GM18499 (cell line): Measurements from ENCODE around the gene CCNC.
"Not testable (repeated sequence)": the region's sequence is repeated elsewhere in the genome, so short reads cannot be mapped to it uniquely, and the experiment has no call there.

Experiments
- ATAC-seq: cut with Tn5 transposase; IDR thresholded peaks from one replicate; pipeline ENCODE4 v1.9.1; 2021; ENCODE audit warnings: moderate number of reproducible peaks; ENCODE audit not compliant: insufficient read depth, unreplicated experiment

CCNC gene

DNA sequence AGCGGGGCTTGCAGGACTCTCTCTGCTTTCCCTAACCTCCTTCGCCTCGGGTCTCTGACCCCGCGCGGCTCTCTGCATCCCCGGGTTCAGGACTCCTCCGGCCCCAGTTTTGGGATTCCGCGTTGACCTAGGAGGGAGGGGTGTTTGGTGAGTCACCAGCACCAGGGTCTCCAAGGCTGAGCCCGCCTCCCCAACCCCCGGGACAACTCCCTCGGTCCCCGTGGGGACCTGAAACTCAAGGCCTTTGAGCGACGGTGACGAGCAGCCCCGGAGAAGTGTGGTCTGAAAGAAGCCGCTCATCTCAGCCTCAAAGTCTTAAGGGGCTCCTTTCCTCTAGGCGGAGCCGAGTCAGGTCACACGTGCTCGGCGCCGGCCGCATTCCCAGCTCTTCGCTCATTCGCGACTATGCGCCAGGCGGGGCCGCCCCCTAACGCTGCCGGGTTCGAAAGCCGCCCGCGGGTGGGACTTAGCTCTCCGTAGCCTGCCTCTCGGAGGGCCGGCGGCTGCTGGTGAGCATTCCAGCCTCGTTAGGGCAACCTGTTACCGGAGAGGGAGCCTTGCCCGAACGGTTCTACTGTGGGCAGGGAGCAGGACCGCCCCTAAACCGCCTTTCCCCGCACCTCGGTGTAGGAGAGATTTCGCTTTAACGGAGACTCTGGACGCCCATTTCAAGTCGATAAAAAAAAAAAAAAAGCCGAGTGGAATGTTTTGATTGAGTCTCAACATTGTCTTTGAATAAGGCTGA is 35.1 kb upstream of the CCNC start:
- no peak for ATAC-seq

DNA sequence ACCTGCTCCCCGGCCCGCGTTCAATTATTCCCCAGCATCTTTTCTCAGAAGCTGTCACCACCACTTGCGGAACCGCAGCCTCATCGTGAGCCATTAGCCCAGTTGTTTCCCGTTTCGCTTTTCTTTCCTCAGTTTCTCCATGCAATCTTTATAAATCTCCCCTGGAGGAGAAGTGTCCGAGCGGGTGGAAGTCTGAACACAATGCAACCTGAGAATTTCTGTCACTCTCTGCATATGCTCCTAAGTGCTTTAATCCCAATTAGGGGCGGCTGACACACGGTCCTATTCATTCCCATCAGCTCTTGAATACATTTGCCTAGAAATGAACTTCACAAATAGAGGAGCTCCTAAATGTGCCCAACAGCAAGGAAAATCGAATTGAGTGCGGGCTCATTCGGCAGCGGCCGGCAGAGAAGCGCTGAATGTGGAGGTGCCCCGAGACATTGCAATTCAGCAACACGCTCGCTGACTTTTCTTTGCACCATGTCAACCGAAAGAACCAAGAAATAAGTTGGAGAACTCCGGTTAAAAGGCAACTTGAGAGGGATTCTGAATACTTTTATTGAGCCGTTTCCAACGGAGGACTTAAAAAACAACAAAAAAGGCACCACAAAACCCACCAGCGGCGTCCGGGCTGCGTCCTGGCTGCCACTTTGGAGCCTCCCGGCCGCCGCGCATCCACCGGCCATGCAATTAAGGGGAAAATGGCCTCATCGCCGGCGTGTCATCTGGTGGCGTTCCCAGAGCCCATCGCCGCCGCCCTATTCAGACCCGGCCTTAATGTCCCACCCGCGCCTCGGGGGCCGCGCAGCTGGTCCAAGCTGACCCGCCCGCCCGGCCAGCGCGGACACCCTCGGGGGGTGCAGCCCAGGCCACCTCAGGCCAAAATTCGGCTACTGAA is 34.3 kb upstream of the CCNC start:
- no peak for ATAC-seq

DNA sequence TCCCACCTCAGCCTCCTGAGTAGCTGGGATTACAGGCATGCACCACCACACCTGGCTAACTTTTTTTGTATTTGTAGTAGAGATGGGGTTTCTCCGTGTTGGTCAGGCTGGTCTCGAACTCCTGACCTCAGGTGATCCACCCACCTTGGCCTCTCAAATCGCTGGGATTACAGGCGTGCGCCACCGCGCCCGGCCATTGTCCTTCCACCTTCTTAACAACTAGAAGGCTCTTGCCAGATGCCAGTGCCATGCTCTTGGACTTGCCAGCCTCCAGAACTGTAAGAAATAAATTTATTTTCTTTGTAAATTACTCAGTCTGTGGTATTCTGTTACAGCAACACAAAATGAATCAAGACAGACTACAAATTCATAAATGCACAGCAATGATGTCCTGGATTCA is 26.2 kb upstream of the CCNC start:
- ATAC-seq, result not testable (repeated sequence)

DNA sequence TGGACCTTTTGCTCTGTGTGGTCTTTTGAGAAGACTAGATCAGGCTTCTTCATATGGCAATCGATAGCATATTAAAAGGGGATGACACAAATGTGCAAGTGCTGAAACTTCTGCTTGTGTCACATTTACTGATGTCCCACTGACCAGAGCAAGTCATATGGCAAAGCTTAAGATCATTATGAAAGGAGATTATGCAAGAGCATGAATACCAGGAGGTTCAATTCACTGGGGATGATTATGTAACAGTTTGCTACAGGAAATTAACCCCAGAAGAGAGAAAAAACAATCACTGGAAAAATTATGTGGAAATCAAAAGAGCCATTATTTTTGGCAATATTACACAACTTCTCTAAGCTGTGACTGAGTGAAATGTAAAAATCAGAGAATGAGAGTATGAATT is 24.4 kb upstream of the CCNC start:
- ATAC-seq, result no peak

DNA sequence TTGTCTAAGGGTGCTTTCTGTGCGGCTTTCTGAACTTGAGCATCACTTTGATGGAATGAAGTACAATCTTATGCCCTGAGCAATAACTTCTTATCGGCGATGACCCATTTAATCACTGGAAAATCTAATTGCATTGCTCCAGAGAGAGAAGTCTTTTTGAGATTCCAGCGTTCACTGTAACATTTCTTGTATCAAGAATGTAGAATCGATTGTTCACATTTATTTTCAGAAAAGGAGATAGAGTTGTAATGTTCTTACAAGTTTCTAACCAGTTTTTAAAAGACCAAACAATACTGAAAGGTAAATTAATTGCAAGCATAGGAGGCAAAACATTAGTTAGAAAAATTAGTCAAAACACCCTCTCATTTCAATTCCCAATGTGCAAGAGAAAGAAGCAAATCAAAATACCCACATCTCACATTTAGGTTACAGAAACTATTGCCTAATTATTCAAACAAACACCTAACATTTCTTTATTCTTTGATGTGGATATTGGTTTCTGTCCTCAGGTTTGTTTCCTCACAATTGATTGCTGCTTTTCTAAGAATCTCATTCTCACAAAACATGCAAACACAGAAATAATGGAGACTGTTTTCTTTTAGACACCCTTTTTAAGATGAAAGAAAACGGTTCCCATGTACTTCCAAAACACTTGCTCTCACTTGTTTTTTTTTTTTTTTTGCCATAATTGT is 23.4 kb upstream of the CCNC start:
- no peak for ATAC-seq

DNA sequence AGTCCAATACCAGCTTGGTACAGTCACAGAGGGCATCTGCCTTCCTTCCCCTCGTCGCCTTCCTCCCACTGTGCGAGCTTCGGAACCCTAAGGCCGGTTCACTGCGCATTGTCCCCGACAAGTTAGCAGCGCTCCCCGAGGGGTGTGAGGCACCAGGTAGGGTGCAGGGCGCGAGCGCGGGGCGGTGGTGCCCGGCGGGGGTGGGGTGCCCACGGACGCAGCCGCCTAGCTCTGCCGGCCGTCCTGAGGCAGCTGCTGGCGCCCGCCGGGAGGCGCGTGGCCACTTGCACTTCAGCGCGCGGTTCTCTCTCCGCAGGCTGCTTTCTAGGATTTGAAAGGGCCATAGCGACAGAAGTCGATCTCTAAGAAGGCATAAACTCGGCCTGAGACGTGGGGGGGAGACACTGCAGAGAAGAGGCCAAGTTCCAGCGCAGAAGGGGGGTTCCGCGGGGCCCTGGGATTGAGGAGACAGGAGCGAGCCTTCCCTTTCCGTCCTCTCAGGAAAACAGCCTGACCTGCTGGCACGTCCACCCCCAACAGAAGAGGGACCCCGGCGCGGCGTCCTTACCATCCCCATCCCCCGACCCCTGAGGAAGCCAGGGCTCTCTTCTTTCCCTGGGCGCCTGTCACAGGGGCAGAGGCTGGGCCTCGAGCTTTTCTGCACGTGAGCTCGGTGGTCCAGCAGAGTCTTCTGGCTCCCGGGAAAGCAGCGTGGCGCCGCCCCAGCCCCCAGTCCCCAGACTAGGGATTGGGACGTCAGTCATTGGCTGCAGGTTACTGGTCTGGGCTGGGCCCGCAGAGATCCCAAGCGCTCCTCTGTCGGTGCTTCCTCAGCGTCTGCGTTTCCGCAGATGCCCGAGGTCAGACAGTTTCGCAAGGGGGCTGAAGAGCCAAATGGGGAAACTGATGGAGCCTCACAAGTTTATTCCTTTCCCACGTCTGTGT is 22.5 kb upstream of the CCNC start:
- ATAC-seq, result no peak

DNA sequence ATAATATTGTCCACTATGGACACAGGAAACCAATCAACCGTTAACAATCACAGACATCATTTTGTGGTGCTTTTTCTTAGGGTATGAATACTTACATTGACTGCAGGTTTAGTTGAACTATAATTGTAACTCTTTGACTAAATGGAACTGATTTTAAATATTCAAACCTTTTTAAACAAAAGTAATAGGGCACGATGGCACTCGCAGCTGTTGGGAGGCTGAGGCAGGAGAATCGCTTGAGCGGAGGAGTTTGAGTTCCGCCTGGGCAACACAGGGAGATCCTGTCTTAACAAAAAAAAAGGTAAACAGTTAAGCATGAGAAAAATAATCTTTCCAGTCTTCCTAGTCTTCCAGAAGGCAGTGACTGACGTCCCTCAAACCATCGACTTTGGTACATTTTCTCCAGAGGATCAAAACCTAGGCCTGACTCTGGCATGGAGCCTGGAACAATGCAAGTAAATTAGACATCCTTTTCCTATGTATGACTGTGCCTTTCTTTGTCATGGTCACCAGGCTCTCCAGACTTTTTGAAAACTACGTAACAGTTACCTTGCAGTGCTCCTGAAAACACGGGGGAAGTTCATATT is 21.5 kb upstream of the CCNC start:
- ATAC-seq, result no peak

DNA sequence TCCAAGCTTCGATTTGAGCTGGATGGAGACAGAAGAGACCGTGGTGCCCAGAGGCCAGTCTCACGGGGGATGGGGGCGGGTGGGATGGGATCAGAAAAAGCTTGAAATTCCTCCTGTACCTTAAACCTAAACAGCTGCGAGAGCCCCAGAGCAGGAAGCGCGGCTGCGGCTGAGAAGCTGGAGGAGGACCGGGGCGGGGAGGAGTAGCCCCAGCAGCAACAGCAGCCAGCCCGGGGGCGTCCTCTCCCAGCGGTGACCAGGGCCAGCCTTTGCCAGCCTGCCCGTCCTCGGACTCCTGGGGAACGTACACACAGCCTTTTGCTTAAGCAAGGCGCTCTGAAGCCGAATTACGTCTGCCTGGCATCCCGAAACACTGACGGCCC is 20.8 kb upstream of the CCNC start:
- no peak for ATAC-seq

DNA sequence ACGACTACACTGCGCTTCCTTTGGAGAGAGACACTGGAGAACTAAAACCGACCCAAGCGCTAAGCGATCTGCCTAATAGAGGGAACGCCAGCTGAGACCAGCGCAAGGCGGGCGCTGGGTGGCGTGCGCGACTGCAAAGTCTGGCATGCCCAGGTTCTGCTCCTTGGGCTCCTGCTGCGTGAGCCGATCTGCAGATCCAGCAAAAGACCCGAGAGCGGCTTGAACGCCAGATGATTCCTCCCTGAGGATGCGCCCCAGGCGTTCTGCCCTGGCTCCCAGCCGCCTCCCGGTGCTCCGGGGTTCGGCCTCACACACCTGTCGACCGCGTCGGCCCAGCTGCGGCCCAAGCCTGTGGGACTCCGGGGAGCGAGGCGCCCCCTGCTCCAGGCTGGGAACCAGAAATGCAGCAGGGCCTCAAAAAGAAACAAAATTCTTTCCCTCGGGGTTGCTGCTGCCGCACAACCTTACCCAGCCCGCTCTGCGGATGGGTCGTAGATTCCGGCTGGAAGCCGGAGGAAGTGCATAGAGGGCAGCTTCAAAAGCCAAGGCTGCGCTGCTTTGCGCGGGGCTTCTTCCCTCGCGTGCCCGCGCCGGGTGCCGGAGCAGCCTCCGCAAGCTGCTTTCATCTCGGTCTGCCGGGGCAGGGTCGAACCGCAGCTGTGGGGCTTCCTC is 20.3 kb upstream of the CCNC start:
- ATAC-seq, result peak; percentile 64

DNA sequence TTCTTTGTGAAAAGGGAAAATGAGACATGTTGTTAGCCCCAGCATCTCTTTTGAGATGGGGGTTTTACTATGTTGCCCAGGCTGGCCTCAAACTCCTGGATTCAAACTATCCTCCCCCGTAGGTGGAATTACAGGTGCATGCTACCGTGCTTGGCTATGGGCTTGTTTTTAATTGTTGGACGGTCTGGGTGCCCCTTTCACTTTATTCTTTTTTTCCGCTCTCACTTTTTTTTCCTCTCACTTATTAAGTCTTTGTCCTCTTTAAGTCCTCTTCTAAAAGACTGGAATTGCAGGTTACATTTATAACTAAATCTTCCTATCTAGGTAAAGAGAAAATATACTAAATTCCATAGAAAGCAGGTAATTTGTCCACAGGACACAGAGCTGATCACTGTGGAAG is 19.3 kb upstream of the CCNC start:
- ATAC-seq, result no peak

DNA sequence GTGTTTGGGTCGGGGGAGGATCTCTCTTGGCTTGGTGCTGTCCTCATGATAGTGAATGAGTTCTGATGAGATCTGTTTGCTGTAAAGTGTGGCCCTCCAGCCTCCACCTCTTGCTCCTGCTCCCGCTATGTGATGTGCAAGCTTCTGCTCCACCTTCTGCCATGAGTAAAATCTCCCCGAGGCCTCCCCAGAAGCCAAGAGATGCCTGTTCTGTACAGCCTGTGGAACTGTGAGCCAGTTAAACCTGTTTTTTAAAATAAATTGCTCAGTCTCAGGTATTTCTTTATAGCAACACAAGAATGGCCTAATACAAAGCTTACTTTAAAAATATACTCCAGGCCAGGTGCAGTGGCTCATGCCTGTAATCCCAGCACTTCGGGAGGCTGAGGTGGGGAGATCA is 11.3 kb upstream of the CCNC start:
- no peak for ATAC-seq

DNA sequence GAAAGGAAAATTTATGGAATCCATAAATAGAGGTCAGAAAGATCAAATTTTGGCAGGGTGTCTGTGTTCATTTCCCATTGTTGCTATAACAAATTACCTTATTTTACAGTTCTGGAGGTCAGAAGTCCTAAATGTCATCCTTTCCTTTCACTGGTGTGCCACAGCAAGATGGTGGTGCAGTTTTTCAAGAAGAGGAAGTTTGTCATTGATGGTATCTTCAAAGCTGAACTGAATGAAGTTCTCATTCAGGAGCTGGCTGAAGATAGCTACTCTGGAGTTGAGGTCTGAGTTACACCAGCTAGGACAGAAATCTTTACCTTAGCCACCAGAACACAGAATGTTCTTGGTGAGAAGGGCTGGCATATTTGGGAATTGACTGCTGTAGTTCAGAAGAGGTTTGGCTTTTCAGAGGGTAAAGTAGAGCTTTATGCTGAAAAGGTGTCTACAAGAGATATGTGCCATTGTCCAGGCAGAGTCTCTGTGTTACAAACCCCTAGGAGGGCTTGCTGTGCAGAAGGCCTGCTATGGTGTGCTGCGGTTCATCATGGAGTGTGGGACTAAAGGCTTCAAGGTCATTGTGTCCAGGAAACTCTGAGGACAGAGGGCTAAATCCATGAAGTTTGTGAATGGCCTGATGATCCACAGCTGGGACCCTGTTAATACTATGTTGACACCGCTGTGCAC is 7.2 kb upstream of the CCNC start:
- ATAC-seq, result no peak

DNA sequence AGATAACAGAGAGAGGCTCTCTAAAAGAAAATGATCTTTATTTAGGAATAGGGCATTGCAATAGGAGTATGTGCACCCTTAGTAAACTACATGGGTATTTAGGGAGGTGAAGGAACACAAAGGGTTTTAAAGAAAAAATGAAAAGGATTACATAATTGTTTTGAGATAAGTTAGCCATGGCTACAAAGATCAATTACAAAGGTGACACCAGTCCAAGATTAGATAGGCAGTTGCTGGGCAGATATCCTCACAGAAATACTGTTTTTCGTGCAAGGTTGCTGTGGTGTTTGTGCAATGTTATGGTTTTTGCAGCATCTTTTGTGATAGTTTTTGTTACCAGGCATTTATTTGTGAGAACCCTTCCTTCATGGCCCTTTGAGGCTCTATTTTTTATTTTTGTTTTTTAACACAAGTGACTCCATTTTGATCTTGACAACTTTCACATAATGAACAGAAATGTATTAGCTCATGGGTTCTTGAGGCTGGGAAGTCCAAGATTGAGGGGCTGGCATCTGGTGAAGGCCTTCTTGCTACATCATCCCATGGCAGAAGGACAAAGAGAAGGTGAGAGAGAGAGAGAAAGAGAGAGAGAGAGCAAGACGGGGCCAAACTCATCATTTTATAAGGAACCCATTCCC is 5.6 kb upstream of the CCNC start:
- no peak for ATAC-seq

DNA sequence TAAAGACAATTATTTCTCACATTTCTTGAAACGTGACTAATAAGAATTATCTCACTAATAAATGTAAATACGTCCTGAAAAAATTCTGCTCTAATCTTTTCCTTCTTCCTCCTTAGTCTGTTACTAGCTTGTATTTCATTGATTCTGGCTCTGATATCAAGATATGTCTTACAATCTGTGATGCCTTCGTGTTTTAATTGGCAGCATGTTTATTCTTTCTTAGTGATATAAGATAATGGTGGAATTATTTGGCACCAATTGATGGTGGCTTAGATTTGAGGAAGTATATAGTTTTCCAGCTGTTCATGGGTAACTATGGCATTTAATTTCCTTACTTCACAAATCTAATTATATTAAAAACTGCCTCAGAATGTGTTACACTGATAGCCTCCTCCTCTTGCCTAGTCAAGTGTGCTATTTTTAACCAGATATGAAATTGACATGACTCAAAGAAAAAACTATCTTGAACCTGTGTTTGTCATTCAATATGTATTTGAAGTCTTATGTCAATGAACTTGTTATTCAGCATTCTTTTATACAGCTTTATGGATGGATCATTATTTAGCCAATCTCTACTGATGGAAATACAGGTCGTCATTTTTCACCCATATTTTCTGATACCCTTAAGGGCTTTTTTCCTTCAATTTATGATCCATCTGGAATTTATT is 5.3 kb downstream of the CCNC start:
- no peak for ATAC-seq

DNA sequence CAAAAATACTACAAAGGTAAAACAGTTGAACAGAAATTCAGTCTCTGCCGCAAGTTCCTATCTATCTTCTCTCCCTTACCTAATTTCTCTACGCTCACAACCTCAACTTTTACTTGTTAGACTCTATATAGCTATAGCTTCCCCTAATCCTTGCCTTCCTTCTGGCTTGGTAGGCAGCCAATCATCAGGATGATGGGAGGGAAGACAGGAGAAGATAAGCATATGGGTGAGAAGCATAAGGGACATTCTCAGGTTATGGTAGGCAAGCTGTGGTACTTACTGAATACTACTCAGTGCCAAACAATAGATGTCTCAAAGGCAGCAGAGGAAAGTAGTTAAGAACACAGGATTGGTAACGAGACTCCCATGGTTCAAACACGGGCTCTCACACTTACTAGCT is 7.8 kb downstream of the CCNC start:
- no peak for ATAC-seq

DNA sequence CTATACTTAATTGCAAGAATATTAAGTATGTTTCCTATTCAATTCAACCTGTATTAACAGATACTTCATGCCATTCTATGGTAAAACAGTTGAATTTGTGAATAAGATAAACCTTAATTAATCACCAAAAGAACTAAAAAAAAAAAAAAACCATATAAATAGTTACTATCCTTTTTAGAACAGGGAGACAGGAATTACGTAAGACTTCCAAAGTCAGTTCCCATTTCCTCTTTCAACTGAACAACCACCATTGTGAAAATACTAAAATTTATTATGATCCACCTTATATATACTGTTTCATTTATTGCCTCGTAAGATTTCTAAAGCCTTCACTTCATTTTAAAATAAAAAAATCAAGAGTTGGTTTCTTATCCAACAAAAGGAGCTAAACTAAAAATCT is 9.4 kb downstream of the CCNC start:
- no peak for ATAC-seq

DNA sequence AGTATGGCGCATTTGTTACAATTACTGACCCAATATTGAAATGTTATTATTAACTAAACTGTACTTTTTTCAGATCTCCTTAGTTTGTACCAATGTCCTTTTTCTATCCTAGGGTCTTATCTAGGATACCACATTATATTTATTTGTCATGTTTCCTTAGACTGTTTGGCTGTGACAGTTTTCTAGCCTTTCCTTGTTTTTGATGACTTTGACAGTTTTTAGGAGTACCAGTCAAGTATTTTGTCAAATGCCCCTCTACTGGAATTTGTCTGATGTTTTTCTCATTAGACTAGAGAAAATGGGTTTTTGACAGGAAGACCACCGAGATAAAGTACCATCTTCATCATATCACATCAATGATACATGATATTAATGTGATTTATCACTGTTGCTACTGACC is 14.6 kb downstream of the CCNC start:
- ATAC-seq, result no peak
